Measurements from ENCODE around the gene DGCR6L.

DGCR6L gene

DNA sequence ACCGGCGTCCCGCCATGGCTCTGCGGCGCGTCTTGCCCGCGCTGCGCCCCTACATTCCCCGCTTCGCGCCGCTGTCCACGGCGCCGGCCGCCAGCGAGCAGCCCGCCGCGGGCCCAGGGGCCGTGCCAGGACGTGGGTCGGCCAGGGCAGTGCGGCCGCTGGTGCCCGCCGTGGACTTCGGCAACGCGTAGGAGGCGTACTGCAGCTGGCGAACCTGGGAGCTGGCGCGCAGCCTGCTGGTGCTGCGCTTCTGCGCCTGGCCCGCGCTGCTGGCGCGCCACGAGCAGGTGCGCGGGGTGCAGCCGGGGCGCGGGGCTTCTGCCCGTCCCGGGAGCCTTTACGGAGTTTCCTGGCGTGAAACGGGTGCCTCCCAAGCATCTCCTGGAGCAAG lies 20.1 kb downstream of the DGCR6L start:
- ATAC-seq, result peak; percentile 41; the same call in 2 of the 3 replicates
- TF ChIP-seq, protein P1, sequence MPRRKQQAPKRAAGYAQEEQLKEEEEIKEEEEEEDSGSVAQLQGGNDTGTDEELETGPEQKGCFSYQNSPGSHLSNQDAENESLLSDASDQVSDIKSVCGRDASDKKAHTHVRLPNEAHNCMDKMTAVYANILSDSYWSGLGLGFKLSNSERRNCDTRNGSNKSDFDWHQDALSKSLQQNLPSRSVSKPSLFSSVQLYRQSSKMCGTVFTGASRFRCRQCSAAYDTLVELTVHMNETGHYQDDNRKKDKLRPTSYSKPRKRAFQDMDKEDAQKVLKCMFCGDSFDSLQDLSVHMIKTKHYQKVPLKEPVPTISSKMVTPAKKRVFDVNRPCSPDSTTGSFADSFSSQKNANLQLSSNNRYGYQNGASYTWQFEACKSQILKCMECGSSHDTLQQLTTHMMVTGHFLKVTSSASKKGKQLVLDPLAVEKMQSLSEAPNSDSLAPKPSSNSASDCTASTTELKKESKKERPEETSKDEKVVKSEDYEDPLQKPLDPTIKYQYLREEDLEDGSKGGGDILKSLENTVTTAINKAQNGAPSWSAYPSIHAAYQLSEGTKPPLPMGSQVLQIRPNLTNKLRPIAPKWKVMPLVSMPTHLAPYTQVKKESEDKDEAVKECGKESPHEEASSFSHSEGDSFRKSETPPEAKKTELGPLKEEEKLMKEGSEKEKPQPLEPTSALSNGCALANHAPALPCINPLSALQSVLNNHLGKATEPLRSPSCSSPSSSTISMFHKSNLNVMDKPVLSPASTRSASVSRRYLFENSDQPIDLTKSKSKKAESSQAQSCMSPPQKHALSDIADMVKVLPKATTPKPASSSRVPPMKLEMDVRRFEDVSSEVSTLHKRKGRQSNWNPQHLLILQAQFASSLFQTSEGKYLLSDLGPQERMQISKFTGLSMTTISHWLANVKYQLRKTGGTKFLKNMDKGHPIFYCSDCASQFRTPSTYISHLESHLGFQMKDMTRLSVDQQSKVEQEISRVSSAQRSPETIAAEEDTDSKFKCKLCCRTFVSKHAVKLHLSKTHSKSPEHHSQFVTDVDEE (CRISPR knock-in tag; IDR thresholded peaks at IDR 0.05), result no peak
- no peak for TF ChIP-seq ZNF70 (CRISPR knock-in tag; IDR thresholded peaks at IDR 0.05)
- TF ChIP-seq ZC3H10 (CRISPR knock-in tag; IDR thresholded peaks at IDR 0.05), result no peak
- TF ChIP-seq GLIS3 (CRISPR knock-in tag; IDR thresholded peaks at IDR 0.05), result no peak
- no peak for TF ChIP-seq CSDC2 (CRISPR knock-in tag; IDR thresholded peaks at IDR 0.05)
- no peak for TF ChIP-seq PPARA (CRISPR knock-in tag; IDR thresholded peaks at IDR 0.05; ENCODE audit: borderline replicate concordance)
- TF ChIP-seq TCF4 (CRISPR knock-in tag; IDR thresholded peaks at IDR 0.05; ENCODE audit: borderline replicate concordance), result no peak

DNA sequence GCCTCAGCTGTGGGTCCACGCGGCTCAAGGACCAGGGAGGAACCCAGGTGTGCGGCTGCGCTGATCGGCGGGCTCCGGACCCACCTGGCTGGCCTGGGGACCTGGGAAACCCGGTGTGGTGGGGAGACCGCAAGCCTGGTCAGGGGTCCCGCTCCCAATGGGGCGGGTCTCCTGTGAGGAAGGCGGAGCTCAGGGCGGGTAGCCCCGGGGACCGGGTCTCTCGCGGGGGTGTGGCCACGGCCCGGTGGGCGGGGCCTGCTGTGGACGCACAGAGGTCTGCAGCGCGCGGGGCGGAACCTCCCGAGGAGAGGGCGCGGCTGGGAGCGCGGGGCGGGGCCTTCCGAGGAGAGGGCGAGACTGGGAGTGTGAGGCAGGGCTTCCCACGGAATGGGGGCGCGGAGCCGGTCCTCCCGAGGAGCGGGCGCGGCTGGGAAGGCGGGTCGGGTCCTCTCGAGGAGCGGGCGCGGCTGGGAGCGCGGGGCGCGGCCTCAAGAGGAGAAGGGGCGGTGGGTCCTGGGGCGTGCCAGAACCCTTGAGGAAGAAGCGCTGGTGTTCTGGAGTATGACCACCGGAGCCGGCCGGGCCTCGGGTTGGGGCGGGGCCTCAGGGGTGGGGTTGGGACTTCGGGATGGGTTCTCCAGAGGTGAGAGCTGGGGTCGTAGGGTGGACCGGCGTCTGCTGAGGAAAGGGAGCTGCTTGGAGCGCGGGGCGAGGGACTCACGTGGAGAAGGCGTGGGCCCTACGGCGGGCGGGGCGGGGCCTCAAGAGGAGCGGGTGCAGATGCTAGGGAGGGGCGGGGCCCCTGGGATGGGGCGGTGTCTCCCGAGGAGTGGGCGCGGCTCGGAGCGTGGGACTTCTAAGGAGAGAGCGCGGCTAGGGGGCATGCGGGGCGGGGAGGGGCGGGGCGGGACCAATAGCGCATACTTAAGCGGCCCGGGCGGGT lies 20.8 kb downstream of the DGCR6L start:
- peak; percentile 90 for ATAC-seq
- TF ChIP-seq ARNTL (CRISPR knock-in tag; IDR thresholded peaks at IDR 0.05; ENCODE audit: borderline replicate concordance, low read depth), result no peak
- TF ChIP-seq SNAI2 (CRISPR knock-in tag; IDR thresholded peaks at IDR 0.05), result no peak
- TF ChIP-seq ZNF70 (CRISPR knock-in tag; IDR thresholded peaks at IDR 0.05), result no peak
- TF ChIP-seq, protein P1 (CRISPR knock-in tag; IDR thresholded peaks at IDR 0.05), result no peak
- no peak for TF ChIP-seq ZNF565 (CRISPR knock-in tag; conservative IDR thresholded peaks at IDR 0.05; ENCODE audit: low read depth)

DNA sequence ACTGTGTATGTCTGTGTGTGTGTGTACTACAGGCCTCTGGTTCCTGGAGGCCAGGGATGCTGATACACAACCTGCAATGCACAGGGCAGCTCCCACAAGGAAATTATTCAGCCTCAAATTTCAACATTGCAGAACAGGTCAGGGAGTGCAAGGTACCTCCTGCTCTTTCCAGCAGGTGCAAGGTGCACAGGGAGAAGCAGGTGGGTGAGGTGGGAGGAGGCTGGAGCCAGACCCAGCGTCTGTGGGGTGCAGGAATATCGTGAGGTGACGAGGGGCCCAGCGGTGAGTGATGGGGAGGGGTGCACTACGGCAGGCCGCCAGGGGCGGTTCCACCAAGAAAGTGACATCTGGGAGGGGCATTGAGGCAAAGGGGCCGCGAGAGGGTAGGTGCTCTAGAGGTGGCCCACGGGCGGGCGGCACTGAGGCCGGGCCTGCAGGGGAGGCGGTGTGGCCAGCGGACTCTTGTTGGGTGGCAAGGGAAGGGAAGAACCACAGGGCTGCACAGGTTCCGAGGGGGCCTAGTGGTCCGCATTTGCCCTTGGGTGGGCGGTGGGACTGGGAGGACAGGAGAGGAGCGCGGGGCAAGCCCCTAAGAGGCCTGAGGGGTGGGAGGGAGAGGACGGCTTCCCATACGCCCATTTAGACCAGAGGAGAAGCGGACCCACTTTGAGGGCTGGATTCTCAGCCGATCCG lies 21.6 kb downstream of the DGCR6L start:
- no peak for TF ChIP-seq BACH2 (CRISPR knock-in tag; IDR thresholded peaks at IDR 0.05; ENCODE audit: borderline replicate concordance)
- no peak for TF ChIP-seq ZNF565 (CRISPR knock-in tag; conservative IDR thresholded peaks at IDR 0.05; ENCODE audit: low read depth)
- no peak for TF ChIP-seq OSR1 (CRISPR knock-in tag; IDR thresholded peaks at IDR 0.05)
- no peak for TF ChIP-seq GLIS3 (CRISPR knock-in tag; IDR thresholded peaks at IDR 0.05)
- TF ChIP-seq TOX (CRISPR knock-in tag; IDR thresholded peaks at IDR 0.05; ENCODE audit: borderline replicate concordance), result no peak
- TF ChIP-seq ZNF8 (CRISPR knock-in tag; IDR thresholded peaks at IDR 0.05), result no peak
- TF ChIP-seq, protein P1 (CRISPR knock-in tag; IDR thresholded peaks at IDR 0.05), result no peak
- no peak for TF ChIP-seq ZC3H10 (CRISPR knock-in tag; IDR thresholded peaks at IDR 0.05)
- TF ChIP-seq ZNF70 (CRISPR knock-in tag; IDR thresholded peaks at IDR 0.05), result no peak
- no peak for TF ChIP-seq ARNTL (CRISPR knock-in tag; IDR thresholded peaks at IDR 0.05; ENCODE audit: borderline replicate concordance, low read depth)
- ATAC-seq, result no peak

DNA sequence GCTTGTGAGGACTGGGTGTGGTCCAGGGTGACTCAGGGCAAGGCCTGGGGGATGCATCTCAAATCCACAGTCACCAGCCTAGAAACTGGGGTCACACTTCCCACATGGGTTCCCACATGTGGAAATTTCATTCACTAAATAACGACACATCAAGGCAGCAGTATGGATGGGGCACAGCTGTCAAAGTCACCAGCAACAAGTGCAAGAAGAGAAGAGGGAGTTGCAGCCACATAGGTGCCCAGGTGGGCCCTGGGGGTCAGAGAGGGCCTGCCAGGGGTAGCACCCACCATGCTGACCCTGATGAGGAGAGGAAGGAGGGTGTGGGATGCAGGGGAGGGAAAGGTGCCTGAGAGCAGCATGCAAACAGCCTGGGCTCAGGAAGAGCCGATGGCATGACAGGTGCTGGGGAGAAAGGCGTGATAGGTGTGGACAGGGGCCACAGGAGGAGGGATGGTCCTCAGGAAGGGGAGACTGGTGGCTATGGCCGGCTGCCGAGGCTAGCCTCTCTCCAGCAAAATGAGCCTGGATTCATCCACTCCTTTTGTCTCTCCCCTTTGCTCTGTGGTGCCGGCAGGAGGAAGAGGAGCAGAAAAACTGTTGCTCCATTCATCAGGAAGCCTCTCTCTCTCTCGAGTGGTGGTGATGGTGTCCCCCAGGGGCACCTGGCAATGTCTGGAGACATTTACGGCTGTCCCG lies 22.3 kb downstream of the DGCR6L start:
- ATAC-seq, result no peak
- TF ChIP-seq GLIS3 (CRISPR knock-in tag; IDR thresholded peaks at IDR 0.05) (no peak), OSR1 (CRISPR knock-in tag; IDR thresholded peaks at IDR 0.05) (no peak), ESRRG (CRISPR knock-in tag; IDR thresholded peaks at IDR 0.05) (no peak), ZNF8 (CRISPR knock-in tag; IDR thresholded peaks at IDR 0.05) (no peak), BACH2 (CRISPR knock-in tag; IDR thresholded peaks at IDR 0.05; ENCODE audit: borderline replicate concordance) (no peak), PPARA (CRISPR knock-in tag; IDR thresholded peaks at IDR 0.05; ENCODE audit: borderline replicate concordance) (no peak), SNAI2 (CRISPR knock-in tag; IDR thresholded peaks at IDR 0.05) (no peak), TCF4 (CRISPR knock-in tag; IDR thresholded peaks at IDR 0.05; ENCODE audit: borderline replicate concordance) (no peak), TOX (CRISPR knock-in tag; IDR thresholded peaks at IDR 0.05; ENCODE audit: borderline replicate concordance) (no peak), ARNTL (CRISPR knock-in tag; IDR thresholded peaks at IDR 0.05; ENCODE audit: borderline replicate concordance, low read depth) (no peak), ZFP3 (CRISPR knock-in tag; IDR thresholded peaks at IDR 0.05) (no peak), CSDC2 (CRISPR knock-in tag; IDR thresholded peaks at IDR 0.05) (no peak), ZC3H10 (CRISPR knock-in tag; IDR thresholded peaks at IDR 0.05) (no peak)
- TF ChIP-seq, protein P2, sequence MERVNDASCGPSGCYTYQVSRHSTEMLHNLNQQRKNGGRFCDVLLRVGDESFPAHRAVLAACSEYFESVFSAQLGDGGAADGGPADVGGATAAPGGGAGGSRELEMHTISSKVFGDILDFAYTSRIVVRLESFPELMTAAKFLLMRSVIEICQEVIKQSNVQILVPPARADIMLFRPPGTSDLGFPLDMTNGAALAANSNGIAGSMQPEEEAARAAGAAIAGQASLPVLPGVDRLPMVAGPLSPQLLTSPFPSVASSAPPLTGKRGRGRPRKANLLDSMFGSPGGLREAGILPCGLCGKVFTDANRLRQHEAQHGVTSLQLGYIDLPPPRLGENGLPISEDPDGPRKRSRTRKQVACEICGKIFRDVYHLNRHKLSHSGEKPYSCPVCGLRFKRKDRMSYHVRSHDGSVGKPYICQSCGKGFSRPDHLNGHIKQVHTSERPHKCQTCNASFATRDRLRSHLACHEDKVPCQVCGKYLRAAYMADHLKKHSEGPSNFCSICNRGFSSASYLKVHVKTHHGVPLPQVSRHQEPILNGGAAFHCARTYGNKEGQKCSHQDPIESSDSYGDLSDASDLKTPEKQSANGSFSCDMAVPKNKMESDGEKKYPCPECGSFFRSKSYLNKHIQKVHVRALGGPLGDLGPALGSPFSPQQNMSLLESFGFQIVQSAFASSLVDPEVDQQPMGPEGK (CRISPR knock-in tag; IDR thresholded peaks at IDR 0.05; ENCODE audit: borderline replicate concordance), result no peak
- TF ChIP-seq, protein P3, sequence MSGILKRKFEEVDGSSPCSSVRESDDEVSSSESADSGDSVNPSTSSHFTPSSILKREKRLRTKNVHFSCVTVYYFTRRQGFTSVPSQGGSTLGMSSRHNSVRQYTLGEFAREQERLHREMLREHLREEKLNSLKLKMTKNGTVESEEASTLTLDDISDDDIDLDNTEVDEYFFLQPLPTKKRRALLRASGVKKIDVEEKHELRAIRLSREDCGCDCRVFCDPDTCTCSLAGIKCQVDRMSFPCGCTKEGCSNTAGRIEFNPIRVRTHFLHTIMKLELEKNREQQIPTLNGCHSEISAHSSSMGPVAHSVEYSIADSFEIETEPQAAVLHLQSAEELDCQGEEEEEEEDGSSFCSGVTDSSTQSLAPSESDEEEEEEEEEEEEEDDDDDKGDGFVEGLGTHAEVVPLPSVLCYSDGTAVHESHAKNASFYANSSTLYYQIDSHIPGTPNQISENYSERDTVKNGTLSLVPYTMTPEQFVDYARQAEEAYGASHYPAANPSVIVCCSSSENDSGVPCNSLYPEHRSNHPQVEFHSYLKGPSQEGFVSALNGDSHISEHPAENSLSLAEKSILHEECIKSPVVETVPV (CRISPR knock-in tag; IDR thresholded peaks at IDR 0.05), result no peak

All from SK-N-SH treated with all-trans-retinoic acid at 6 μM for 48 hours (cell line).